GM19324 (cell line): ENCODE data around the gene APBB2.
"Not testable (repeated sequence)": the region's sequence is repeated elsewhere in the genome, so short reads cannot be mapped to it uniquely, and the experiment has no call there.

Source experiments
- ATAC-seq: cut with Tn5 transposase; IDR thresholded peaks from one replicate; pipeline ENCODE4 v1.9.1; 2021; ENCODE audit warnings: mild to moderate bottlenecking, moderate library complexity; ENCODE audit not compliant: unreplicated experiment, low FRiP score

Gene APBB2

GRCh38 chr4:40843696-40844095 is 370.6 kb downstream of the APBB2 start:
- no peak for ATAC-seq

GRCh38 chr4:40842725-40843423 is 371.5 kb downstream of the APBB2 start:
- no peak for ATAC-seq

DNA sequence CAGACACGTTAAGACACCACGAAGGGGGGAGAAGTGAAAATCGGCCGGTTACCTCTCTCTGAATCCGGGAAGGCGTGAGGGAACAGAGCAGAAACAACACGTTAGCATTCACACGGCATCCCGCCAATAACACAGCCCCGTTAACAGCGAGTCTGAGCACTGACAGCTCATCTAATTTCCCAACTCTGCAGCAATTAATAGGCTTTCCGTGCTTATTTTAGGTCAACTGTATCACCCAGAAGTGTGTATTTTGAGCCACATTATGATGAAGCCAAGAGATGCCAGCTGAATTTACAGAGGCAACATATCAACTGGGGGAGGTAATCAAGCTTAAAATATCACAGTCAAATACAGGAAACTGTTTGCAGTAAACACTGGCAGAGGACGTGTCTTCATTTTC is 372.0 kb downstream of the APBB2 start:
- ATAC-seq, result no peak

GRCh38 chr4:40840985-40841571 is 373.3 kb downstream of the APBB2 start:
- peak; percentile 74 for ATAC-seq

DNA sequence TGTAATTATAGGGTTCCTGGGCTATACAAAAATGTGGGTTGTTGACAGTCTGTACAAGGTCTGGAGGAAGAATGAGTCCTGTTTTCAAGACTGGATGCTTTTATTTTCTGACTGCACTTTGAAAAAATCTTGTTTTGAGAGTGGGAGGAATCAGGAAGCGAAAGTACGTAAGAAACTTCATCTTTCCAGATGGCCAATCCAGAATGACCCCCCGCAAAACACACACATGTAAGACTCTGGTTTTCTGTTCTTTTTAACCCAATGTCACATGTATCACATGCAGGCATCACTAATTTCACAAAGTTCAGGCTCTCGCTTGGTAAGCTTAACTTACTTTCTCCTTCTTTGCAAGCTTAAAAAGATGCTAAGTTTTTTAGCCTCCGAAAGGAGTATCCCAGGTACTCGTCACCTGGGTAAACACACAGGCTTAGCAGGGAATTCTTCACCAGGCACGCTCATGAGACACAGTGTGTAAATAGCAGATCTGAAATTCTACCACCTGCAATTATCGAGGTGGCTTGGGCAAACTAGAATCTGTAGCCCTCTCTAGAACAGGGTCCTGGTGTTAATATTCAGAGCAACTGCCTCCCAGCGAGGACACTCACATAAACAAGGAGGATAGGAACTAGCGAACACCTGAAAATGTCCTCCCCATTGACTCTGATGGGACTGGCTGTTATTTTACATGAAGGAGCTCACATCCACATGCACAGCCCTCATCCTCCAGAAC is 373.9 kb downstream of the APBB2 start:
- peak; percentile 19 for ATAC-seq

DNA sequence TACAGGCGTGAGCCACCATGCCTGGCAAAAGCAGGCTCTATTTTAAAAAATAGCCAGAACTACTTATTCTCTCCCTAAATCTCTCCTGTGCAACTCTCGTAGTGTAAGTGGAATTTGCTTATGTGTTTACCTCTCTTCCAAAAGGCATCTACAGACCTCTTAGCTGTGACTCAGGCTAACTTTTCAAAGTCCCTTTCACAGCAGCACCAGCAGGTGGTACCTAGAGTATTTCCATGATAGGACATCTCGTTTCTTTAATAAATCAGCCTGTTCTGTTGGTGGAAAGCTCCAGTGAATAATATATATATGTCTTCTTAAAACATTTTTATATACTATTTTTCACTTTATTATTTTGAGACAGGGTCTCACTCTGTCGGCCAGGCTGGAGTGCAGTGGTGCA is 375.6 kb downstream of the APBB2 start:
- ATAC-seq, result no peak

DNA sequence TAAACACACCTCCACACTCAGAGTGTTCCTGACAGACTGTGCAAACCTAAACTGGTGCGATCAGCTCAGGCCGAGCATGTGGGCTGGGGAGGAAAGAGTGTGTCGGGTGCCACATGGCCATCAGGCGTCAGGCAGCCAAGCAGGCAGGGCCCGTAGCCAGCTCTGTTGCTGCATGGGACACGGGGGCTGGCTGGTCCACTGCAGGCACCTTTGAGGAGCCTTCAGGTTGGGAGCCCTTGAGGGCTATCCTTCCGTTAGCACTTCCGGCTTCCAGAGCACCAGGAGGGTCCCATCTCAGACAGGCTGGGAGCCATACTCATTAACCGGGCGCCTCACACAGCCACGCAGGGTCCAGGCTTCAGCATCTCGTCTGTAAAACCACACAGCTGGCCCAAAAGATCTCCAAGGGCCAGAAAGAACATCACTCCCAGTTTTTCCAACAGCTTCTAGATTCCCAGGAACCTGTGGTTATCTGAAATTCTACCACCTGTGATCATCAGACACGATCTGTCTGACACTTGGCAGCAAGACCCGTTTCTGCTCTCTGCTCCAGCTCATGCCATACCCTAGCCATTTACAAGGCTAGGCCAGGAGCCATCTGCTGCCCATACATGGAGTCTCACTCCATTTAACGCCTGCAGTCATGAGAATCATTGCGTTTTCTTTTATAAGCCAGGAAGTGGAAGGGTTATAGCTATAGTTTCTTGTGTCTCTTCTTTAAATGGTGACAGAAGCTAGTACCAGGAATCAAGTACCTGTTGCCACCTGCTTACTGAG is 377.1 kb downstream of the APBB2 start:
- ATAC-seq, result no peak

- no peak for ATAC-seq
Observed at GRCh38 chr4:40833212-40833611, 381.1 kb downstream of the APBB2 start.

GRCh38 chr4:40832175-40832574 is 382.2 kb downstream of the APBB2 start:
- ATAC-seq, result no peak

DNA sequence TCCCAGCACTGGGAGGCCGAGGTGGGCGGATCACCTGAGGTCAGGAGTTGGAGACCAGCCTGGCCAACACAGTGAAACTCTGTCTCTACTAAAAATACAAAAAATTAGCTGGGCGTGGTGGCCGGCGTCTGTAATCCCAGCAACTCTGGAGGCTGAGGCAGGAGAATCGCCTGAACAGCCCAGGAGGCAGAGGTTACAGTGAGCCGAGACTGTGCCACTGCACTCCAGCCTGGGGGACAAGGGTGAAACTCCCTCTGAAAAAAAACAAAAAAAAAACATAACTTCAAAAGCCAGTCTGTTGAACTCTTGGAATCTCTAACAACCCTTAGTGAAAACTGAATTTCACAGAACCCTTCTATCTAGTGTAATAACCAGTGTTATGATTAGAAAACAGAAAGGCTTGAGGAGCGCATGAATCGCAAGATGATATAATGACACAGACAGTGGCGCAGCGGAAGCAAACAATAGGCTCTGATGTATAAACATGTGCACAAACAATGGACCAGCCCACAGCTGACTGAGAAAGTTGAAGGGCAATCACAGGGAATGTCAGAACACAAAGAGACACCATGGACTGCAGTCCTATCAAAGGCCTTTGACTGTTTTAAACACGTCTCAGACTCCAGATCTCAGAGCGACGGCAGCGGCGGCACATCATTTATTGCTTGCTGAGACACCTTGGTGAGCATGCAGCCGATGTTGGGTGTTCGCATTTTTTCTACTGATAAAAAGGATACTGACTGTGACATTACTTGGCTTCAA is 383.0 kb downstream of the APBB2 start:
- no peak for ATAC-seq

GRCh38 chr4:40829586-40829985 is 384.8 kb downstream of the APBB2 start:
- no peak for ATAC-seq

DNA sequence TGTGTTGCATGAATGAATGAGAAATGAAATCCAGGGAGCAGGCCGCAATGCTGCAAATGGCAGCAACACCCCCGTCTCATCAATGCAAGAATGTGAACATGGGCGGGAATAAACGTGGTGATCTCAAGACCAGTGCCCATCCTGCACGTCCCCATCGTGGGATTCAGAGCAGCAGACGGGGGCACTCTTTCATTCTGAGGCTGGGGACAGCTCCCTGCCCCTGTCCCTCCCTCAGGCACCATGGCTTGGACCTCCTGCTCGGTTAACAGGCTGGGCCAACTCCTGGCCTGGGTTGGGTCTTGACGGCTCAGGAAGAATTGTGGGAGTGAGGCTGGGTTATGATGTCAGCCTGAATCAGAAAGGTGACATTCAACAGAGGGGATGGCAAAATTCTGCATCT is 385.7 kb downstream of the APBB2 start:
- ATAC-seq, result no peak

GRCh38 chr4:40827758-40828157 is 386.6 kb downstream of the APBB2 start:
- ATAC-seq, result no peak

- no peak for ATAC-seq
Observed at GRCh38 chr4:40826821-40827220, 387.5 kb downstream of the APBB2 start.

DNA sequence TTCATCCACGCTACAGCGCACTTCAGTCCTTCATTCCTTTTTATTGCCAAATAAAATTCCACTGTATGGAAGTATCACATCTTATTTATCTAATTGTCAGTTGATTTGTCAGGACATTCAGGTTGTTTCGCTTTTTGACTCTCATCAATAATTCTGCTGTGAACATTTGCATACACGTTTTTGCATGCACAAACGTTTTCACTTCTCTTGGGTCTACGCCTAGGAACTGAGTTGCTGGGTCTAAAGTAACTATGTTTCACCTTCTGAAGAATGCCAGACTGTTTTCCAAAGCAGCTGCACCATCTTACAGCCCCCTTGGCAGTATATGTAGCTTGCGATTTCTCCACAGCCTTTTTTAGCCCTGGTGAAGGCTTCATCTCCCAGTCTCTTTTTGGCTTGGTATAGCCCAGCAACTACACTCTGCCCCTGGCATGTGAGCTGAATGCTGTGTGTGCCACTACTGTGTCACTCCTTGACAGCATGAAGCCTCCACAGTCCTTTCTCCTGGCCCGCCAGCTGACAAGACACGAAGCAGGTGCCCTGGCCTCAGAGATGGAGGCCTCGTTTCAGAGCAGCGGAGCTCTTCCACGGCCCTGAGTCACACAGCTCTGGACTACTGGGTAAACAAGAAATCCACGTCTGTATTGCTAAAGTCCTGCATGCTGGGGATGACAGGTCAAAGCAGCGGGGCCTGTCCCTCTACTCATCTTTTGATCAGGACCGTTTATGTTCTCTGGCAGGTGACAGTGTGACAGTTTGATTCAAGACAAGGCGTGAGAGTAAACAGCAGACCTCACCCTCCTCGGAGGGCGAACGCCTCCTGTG is 389.1 kb downstream of the APBB2 start:
- peak; percentile 68 for ATAC-seq

DNA sequence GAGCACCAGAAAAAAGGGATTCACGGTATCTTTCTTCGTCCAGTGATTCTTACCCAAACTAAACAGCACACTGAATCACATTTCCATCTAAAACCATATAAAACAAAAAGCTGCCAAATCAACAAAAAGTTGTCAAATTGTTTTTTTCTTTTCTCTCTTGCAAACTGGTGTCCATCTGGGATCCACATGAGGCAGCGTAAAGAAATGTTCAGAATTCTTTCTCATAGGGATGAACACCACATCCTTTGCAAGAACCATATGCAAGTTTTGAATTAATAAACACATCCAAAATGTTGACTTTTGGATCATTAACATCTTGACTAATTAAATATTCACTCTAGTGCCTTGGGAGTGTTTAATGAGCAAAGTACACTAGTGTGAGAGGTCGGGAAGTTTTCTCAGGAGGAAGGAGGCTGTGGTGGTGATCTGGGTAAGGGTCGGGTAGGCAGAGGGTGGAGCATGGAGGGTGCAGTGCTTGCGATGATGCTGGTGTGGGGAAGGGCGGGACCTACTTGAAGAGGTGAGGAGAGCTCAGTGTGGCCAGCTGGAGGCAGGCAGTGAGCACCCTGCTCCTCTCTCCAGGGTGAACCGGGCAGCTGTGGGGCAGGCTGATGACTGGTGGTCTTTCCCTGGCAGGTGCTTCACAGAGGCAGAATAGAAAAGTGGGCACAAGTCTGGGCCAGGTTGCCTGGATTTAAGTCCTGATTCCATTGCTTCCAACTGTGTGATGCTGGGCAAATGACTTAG is 391.7 kb downstream of the APBB2 start:
- no peak for ATAC-seq

DNA sequence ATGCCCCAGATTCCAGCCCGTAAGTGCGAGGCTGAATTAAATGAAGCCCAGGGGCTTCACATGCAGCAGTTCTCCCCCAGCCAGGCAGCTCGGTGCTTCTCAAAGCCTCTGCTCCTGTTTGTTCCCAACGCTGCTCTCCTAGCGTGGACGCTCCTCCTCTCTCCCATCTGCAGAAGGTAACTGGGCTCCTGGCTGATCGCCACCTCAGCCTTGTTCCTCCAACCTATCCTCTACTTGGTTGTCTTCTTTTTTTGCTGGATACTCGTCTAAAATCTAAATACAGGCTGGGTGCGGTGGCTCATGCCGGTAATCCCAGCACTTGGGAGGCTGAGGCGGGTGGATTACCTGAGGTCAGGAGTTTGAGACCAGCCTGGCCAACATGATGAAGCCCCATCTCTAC is 394.2 kb downstream of the APBB2 start:
- ATAC-seq, result no peak

GRCh38 chr4:40817157-40817556 is 397.2 kb downstream of the APBB2 start:
- ATAC-seq, result not testable (repeated sequence)

GRCh38 chr4:40812856-40813255 is 401.5 kb downstream of the APBB2 start:
- no peak for ATAC-seq
